ENCODE data around the gene SMOC2. TPM values are rescaled to one million over a fixed set of nuclear protein-coding genes. Genes with fewer than 3 reads are reported as not detected.

The SMOC2 gene
- total RNA-seq, 1 experiment from 2014 or later = 2.1 TPM

DNA sequence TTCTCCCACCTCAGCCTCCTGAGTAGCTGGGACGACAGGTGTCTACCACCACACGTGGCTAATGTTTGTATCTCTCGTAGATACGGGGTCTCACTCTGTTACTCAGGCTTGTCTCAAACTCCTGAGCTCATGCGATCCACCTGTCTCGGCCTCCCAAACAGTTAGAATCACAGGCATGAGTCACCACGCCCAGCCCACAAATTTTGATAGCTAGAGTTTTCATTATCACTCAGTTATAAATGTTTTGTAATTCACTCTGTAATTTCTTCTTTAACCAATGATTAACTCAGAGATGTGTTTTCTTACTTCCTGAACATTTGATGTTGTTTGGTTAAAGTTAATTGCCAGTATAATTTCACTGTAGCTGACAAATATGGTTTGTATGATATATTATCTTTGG, 249.3 kb downstream of the SMOC2 start:
- no peaks in the 10 kb centered on the region for H3K9me3 ChIP-seq (ENCODE audit: control insufficient read depth, low read depth, low read length)
- no peaks in the 10 kb centered on the region for H3K79me1 ChIP-seq (ENCODE audit: insufficient read depth, low read depth, low read length, poor library complexity, severe bottlenecking)
- H3K56ac ChIP-seq (ENCODE audit: insufficient read length, low read depth, low read length) = no peak overlapping the region
- H4K8ac ChIP-seq (replicated peaks; ENCODE audit: insufficient read length, low read depth, low read length) = no peak overlapping the region
- H2BK15ac ChIP-seq (ENCODE audit: low read depth, low read length) = no peak overlapping the region
- peaks cover 5% of the 10 kb centered on the region; the same call in 1 of the 2 replicates for H3K4me1 ChIP-seq (ENCODE audit: insufficient read depth, low read length)
- Mint-ChIP-seq H3K9me3 (no peaks in the 10 kb centered on the region), H3K4me1 (peaks cover 38 to 40% of the 10 kb centered on the region in 2 experiments), H3K36me3 (ENCODE audit: insufficient read depth in 1 of 3, low read depth in 3 of 3) (no peaks in the 10 kb centered on the region; a peak in 2 of 7 replicates), H3K27me3 (ENCODE audit: low read depth) (no peaks in the 10 kb centered on the region; the same call in 1 of the 2 replicates), H3K4me3 (no peak overlapping the region), H3K27ac (no peak overlapping the region)
- H3K4me2 ChIP-seq (ENCODE audit: insufficient read depth, insufficient read length, low read length) = no peak overlapping the region
- DNase-seq = no peak
- H2AK5ac ChIP-seq (ENCODE audit: insufficient read length, low read length) = no peak overlapping the region
- WGBS (ENCODE audit: extremely low coverage, insufficient read length, low lambda C conversion rate) = no CpG with 5 or more reads among the region's 7 CpGs
- H2BK120ac ChIP-seq (ENCODE audit: low read depth, low read length, poor library complexity, severe bottlenecking) = no peak overlapping the region
- H3K14ac ChIP-seq (ENCODE audit: insufficient read depth, low read length) = no peak overlapping the region
- H3K18ac ChIP-seq (ENCODE audit: insufficient read length, low read depth, low read length) = no peak overlapping the region
- H4K91ac ChIP-seq (ENCODE audit: insufficient read length, low read depth, low read length) = no peak overlapping the region
- H3K4ac ChIP-seq (ENCODE audit: low read depth, low read length) = no peak overlapping the region
- H3K23ac ChIP-seq (ENCODE audit: insufficient read length, low read depth, low read length) = no peak overlapping the region
- H2BK5ac ChIP-seq (ENCODE audit: insufficient read length, low read length) = no peak overlapping the region
- H2BK12ac ChIP-seq (ENCODE audit: insufficient read length, low read depth, low read length) = no peak overlapping the region
- H3K79me2 ChIP-seq (ENCODE audit: insufficient read depth, low read length) = no peaks in the 10 kb centered on the region
- no peak overlapping the region for H3K9ac ChIP-seq (ENCODE audit: extremely low read depth, insufficient read length, low read length)
- H2BK20ac ChIP-seq (ENCODE audit: low read depth, low read length, poor library complexity, severe bottlenecking) = no peak overlapping the region
- no peaks in the 10 kb centered on the region for H3K23me2 ChIP-seq (ENCODE audit: insufficient read length, low read depth, low read length, poor library complexity, severe bottlenecking)
- no peak overlapping the region for H3K27ac ChIP-seq (ENCODE audit: insufficient read length, low read depth, low read length)
- H3K27me3 ChIP-seq (ENCODE audit: insufficient read depth, low read length) = no peaks in the 10 kb centered on the region
- H3T11ph ChIP-seq (ENCODE audit: low read length) = no peak overlapping the region
- no peak overlapping the region for H4K5ac ChIP-seq (ENCODE audit: insufficient read length, low read depth, low read length)
- H2AFZ ChIP-seq (ENCODE audit: low read length) = no peak overlapping the region
- no peaks in the 10 kb centered on the region for H4K20me1 ChIP-seq (ENCODE audit: control insufficient read depth, insufficient read depth, insufficient read length)
- TF ChIP-seq, protein P1, sequence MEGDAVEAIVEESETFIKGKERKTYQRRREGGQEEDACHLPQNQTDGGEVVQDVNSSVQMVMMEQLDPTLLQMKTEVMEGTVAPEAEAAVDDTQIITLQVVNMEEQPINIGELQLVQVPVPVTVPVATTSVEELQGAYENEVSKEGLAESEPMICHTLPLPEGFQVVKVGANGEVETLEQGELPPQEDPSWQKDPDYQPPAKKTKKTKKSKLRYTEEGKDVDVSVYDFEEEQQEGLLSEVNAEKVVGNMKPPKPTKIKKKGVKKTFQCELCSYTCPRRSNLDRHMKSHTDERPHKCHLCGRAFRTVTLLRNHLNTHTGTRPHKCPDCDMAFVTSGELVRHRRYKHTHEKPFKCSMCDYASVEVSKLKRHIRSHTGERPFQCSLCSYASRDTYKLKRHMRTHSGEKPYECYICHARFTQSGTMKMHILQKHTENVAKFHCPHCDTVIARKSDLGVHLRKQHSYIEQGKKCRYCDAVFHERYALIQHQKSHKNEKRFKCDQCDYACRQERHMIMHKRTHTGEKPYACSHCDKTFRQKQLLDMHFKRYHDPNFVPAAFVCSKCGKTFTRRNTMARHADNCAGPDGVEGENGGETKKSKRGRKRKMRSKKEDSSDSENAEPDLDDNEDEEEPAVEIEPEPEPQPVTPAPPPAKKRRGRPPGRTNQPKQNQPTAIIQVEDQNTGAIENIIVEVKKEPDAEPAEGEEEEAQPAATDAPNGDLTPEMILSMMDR (conservative IDR thresholded peaks at IDR 0.05) = no peak
